Uterus (tissue), 4 donors: ENCODE data around the gene MPC1. TPM values are rescaled to one million over a fixed set of nuclear protein-coding genes. Genes with fewer than 3 reads are reported as not detected.

Experiments used
- DNase-seq, 2 donors: peaks; one replicate each; pipeline ENCODE4 v3.0.0-alpha.2; 2019 to 2020
- H3K27ac ChIP-seq, 2 donors: fragments of 200-600 bp; sonication (generic); 1 replicate in 1 of 2; 2 replicates in 1 of 2; pipeline ENCODE4 v1.5.1; 2016 to 2018
- H3K27me3 ChIP-seq, 2 donors: fragments of 200-600 bp; sonication (generic); one replicate each; pipeline ENCODE4 v1.5.1; 2018 to 2019; ENCODE audit warnings: control low read depth in 1 of 2
- H3K36me3 ChIP-seq, 2 donors: fragments of 200-600 bp; sonication (generic); one replicate each; pipeline ENCODE4 v1.5.1; 2019; ENCODE audit warnings: control low read depth in 1 of 2
- H3K4me1 ChIP-seq, 2 donors: fragments of 200-600 bp; sonication (generic); one replicate each; pipeline ENCODE4 v1.5.1; 2018 to 2019; ENCODE audit warnings: control low read depth in 1 of 2
- H3K4me3 ChIP-seq, 2 donors: fragments of 200-600 bp; sonication (generic); 1 replicate in 1 of 2; 2 replicates in 1 of 2; pipeline ENCODE4 v1.5.1; 2018 to 2019; ENCODE audit warnings: mild to moderate bottlenecking in 1 of 2
- H3K9me3 ChIP-seq, 2 donors: fragments of 200-600 bp; sonication (generic); one replicate each; pipeline ENCODE4 v1.5.1; 2019; ENCODE audit warnings: control low read depth in 1 of 2
- CTCF ChIP-seq, 4 experiments: fragments of 200-600 bp in 2 of 4; fragments of 450-650 bp in 2 of 4; sonication (generic) in 2 of 4; IDR thresholded peaks; one replicate each; pipeline ENCODE4 v1.5.1; 2016 to 2019; ENCODE audit warnings: antibody characterized with exemption in 4 of 4, mild to moderate bottlenecking in 2 of 4, moderate library complexity in 1 of 4
- POLR2A ChIP-seq, 2 donors: fragments of 450-650 bp; IDR thresholded peaks; one replicate each; pipeline ENCODE4 v1.6.1; 2016; ENCODE audit warnings: antibody characterized with exemption in 2 of 2, mild to moderate bottlenecking in 1 of 2, moderate library complexity in 1 of 2
- intact Hi-C: fragments of 100-400 bp; cut with DNase I; formaldehyde crosslinking; loops from one replicate; pipeline ENCODE4 v1.15.1; 2023; ENCODE audit warnings: low total_unique reads
- total RNA-seq, 4 donors: library from RNA; depleted of rRNA in 3 of 4; stranded (reverse); fragments of >200 nt in 3 of 4; gene quantifications; one replicate each; pipeline versions ENCODE4 v1.1.0 to v1.2.4, GENCODE V29; 2014 to 2023
- donor health status: DM: yes; HTN: yes; CAD: no.

The MPC1 gene
- total RNA-seq, 4 donors from 2014 or later: 14.1 to 62.1 (median 41.7) TPM

DNA sequence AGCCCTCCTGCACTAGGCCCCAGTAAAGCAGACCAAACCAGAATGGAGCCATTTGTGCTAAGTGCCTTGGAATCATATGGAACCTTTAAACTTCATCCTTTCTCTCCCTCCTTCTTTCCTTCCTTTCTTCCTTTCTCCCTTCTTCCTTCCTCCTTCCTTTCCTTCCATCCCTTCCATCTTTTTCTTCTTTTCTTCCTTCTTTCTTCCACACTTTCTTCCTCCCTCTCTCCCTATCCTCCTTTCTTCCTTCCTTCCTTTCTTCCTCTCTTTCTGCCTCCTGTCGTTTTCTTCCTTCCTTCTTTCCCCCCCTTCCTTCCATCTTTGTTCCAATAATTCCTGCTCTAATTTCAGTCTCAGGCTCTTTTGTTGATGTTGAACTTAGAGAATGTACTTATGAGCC is 29.2 kb downstream of the MPC1 start:
- H3K27me3 ChIP-seq: no peaks in the 10 kb centered on the region
- no peaks in the 10 kb centered on the region for H3K4me1 ChIP-seq
- no peaks in the 10 kb centered on the region for H3K36me3 ChIP-seq
- DNase-seq: no peak
- no peaks in the 10 kb centered on the region for H3K9me3 ChIP-seq
- no peak overlapping the region for H3K4me3 ChIP-seq
- intact Hi-C loops: no loop called here
- TF ChIP-seq CTCF (IDR thresholded peaks at IDR 0.05) (no peak), POLR2A (IDR thresholded peaks at IDR 0.05) (no peak)
- H3K27ac ChIP-seq: no peak overlapping the region

GRCh38 chr6:166352923-166353322 is 29.8 kb downstream of the MPC1 start:
- H3K27me3 ChIP-seq: no peaks in the 10 kb centered on the region
- no peak for DNase-seq
- intact Hi-C loops: no loop called here
- TF ChIP-seq POLR2A (IDR thresholded peaks at IDR 0.05) (no peak), CTCF (IDR thresholded peaks at IDR 0.05) (no peak)
- no peak overlapping the region for H3K4me3 ChIP-seq
- no peaks in the 10 kb centered on the region for H3K4me1 ChIP-seq
- no peak overlapping the region for H3K27ac ChIP-seq
- no peaks in the 10 kb centered on the region for H3K36me3 ChIP-seq
- H3K9me3 ChIP-seq: no peaks in the 10 kb centered on the region

DNA sequence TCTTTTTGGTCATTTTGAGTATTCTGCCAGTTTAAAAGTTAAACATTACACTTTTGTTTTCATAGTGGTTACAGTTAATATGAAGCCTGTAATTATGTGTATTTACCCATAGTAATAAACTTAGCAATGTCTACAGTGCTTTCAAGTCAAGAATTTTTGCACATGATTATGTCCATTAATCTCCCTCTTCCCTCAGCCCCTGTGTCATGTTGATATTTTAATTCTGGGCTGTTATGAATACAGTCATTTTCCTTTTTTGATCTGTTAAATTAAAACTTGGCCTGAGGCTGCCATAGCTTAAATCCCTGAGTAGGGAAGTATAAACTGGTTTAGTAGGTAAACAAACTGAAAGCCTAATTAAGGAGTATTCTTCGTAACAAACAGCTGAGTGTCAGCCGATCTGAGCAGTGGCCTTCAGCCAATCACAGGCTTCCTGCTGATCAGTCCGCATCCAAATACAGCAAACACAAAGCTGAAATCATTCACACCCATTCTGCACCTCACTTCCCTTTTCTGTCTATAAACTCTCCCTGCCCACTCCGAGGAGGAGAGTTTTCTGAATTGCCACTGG is 30.9 kb downstream of the MPC1 start:
- intact Hi-C loops: no loop called here
- no peaks in the 10 kb centered on the region for H3K27me3 ChIP-seq
- no peaks in the 10 kb centered on the region for H3K36me3 ChIP-seq
- no peak for DNase-seq
- no peaks in the 10 kb centered on the region for H3K4me1 ChIP-seq
- no peak overlapping the region for H3K27ac ChIP-seq
- H3K4me3 ChIP-seq: no peak overlapping the region
- H3K9me3 ChIP-seq: no peaks in the 10 kb centered on the region
- TF ChIP-seq CTCF (IDR thresholded peaks at IDR 0.05): no peak
- no peak for TF ChIP-seq POLR2A (IDR thresholded peaks at IDR 0.05)

- H3K4me3 ChIP-seq: no peak overlapping the region
- no peaks in the 10 kb centered on the region for H3K27me3 ChIP-seq
- no peaks in the 10 kb centered on the region for H3K9me3 ChIP-seq
- no peak for DNase-seq
- intact Hi-C loops: no loop called here
- H3K4me1 ChIP-seq: no peaks in the 10 kb centered on the region
- no peak overlapping the region for H3K27ac ChIP-seq
- no peaks in the 10 kb centered on the region for H3K36me3 ChIP-seq
- TF ChIP-seq CTCF (IDR thresholded peaks at IDR 0.05) (no peak), POLR2A (IDR thresholded peaks at IDR 0.05) (no peak)
Measured at GRCh38 chr6:166348305-166348949, 34.3 kb downstream of the MPC1 start.

GRCh38 chr6:166346965-166347364 is 35.8 kb downstream of the MPC1 start:
- TF ChIP-seq CTCF (IDR thresholded peaks at IDR 0.05) (no peak), POLR2A (IDR thresholded peaks at IDR 0.05) (no peak)
- DNase-seq: no peak
- Histone ChIP-seq H3K27me3 (no peaks in the 10 kb centered on the region), H3K4me1 (no peaks in the 10 kb centered on the region), H3K4me3 (no peak overlapping the region), H3K36me3 (no peaks in the 10 kb centered on the region), H3K27ac (no peak overlapping the region), H3K9me3 (no peaks in the 10 kb centered on the region)
- intact Hi-C loops: no loop called here
